GM19043 (cell line): Measurements from ENCODE around the gene ABCF2.

ENCODE experiments used
- ATAC-seq: cut with Tn5 transposase; IDR thresholded peaks from one replicate; pipeline ENCODE4 v1.9.1; 2021; ENCODE audit warnings: low read depth; ENCODE audit not compliant: unreplicated experiment

Gene ABCF2

GRCh38 chr7:151226560-151226874 lies 488 bp downstream of the ABCF2 start:
- no peak for ATAC-seq

- no peak for ATAC-seq
Measured at GRCh38 chr7:151225948-151226510, 976 bp downstream of the ABCF2 start.

GRCh38 chr7:151223728-151224127 lies 3.3 kb downstream of the ABCF2 start:
- no peak for ATAC-seq

GRCh38 chr7:151218170-151218569 lies 8.8 kb downstream of the ABCF2 start:
- no peak for ATAC-seq

- no peak for ATAC-seq
Measured at GRCh38 chr7:151215396-151215795, 11.6 kb downstream of the ABCF2 start.

GRCh38 chr7:151213826-151214225 lies 13.2 kb downstream of the ABCF2 start:
- no peak for ATAC-seq

GRCh38 chr7:151212626-151213025 lies 14.4 kb downstream of the ABCF2 start:
- no peak for ATAC-seq

GRCh38 chr7:151211155-151211772 lies 15.7 kb downstream of the ABCF2 start:
- ATAC-seq, result no peak

- no peak for ATAC-seq
Measured at GRCh38 chr7:151210087-151210854, 16.7 kb downstream of the ABCF2 start, which contains the start of gene H2BK1. Gene H2BK1 (minus strand): TSS chr7:151210488. CDS start chr7:151210318, 170 bp downstream.

- ATAC-seq, result no peak
Measured at GRCh38 chr7:151209588-151209987, 17.4 kb downstream of the ABCF2 start.

GRCh38 chr7:151208253-151208862 lies 18.6 kb downstream of the ABCF2 start:
- no peak for ATAC-seq

- no peak for ATAC-seq
Measured at GRCh38 chr7:151207804-151208203, 19.2 kb downstream of the ABCF2 start.

GRCh38 chr7:151207315-151207714 lies 19.7 kb downstream of the ABCF2 start:
- ATAC-seq, result no peak

GRCh38 chr7:151206914-151207313 lies 20.1 kb downstream of the ABCF2 start:
- ATAC-seq, result no peak

- no peak for ATAC-seq
Measured at GRCh38 chr7:151205730-151206129, 21.3 kb downstream of the ABCF2 start.

GRCh38 chr7:151204383-151205032 lies 22.5 kb downstream of the ABCF2 start:
- no peak for ATAC-seq

- no peak for ATAC-seq
Measured at GRCh38 chr7:151202836-151203235, 24.2 kb downstream of the ABCF2 start.

- ATAC-seq, result no peak
Measured at GRCh38 chr7:151201751-151202150, 25.3 kb downstream of the ABCF2 start.

- no peak for ATAC-seq
Measured at GRCh38 chr7:151201344-151201743, 25.7 kb downstream of the ABCF2 start.

GRCh38 chr7:151198945-151199848 lies 27.8 kb downstream of the ABCF2 start:
- no peak for ATAC-seq
